CD14-positive monocyte (primary cell): ENCODE measurements around the gene YIF1B. TPM values are rescaled to one million over a fixed set of nuclear protein-coding genes. Genes with fewer than 3 reads are reported as not detected.
A peak's percentile ranks its signal among the peaks of the same experiment; 100 is the strongest.

ENCODE experiments used
- DNase-seq, 3 donors: peaks; one replicate each; pipeline ENCODE4 v3.0.0-alpha.2; 2011 to 2022
- H2AFZ ChIP-seq: 2 replicates; pipeline ENCODE4 v1.6.0; 2012; ENCODE audit warnings: mild to moderate bottlenecking, low read depth, low read length, inconsistent platforms; ENCODE audit not compliant: insufficient read depth, poor library complexity, severe bottlenecking
- H3K27ac ChIP-seq, 2 donors: 1 replicate in 1 of 2; 2 replicates in 1 of 2; pipeline ENCODE4 v1.5.1; 2012 to 2013; ENCODE audit warnings: low read length in 2 of 2, control low read depth in 1 of 2, inconsistent platforms in 1 of 2, low read depth in 1 of 2, mild to moderate bottlenecking in 1 of 2
- H3K27me3 ChIP-seq, 2 donors: one replicate each; pipeline versions ENCODE4 v1.6.0 to v1.6.1; 2011 to 2013; ENCODE audit warnings: low read length in 2 of 2; ENCODE audit not compliant: control insufficient read depth in 2 of 2, insufficient read depth in 2 of 2
- H3K36me3 ChIP-seq, 2 donors: replicated peaks in 1 of 2; 1 replicate in 1 of 2; 2 replicates in 1 of 2; pipeline versions ENCODE4 v1.5.1 to v1.6.1; 2012 to 2013; ENCODE audit warnings: low read length in 2 of 2, control low read depth in 1 of 2, inconsistent platforms in 1 of 2, mild to moderate bottlenecking in 1 of 2; ENCODE audit not compliant: insufficient read depth in 2 of 2, control insufficient read depth in 1 of 2
- H3K4me1 ChIP-seq, 2 donors: 1 replicate in 1 of 2; 2 replicates in 1 of 2; pipeline versions ENCODE4 v1.5.1 to v1.6.1; 2012 to 2013; ENCODE audit warnings: low read length in 2 of 2, control low read depth in 1 of 2, inconsistent platforms in 1 of 2, mild to moderate bottlenecking in 1 of 2, moderate library complexity in 1 of 2; ENCODE audit not compliant: insufficient read depth in 2 of 2, control insufficient read depth in 1 of 2
- H3K4me2 ChIP-seq: replicated peaks from 2 replicates; pipeline ENCODE3; 2012; ENCODE audit warnings: low read length, moderate library complexity, mild to moderate bottlenecking; ENCODE audit not compliant: poor library complexity, severe bottlenecking; ENCODE audit errors: extremely low read depth
- H3K4me3 ChIP-seq, 3 experiments: fragments of 200-600 bp in 1 of 3; sonication (generic) in 1 of 3; replicated peaks in 1 of 3; 1 replicate in 2 of 3; 2 replicates in 1 of 3; pipeline ENCODE4 v1.5.1; 2011 to 2013; ENCODE audit warnings: low read length in 3 of 3, mild to moderate bottlenecking in 3 of 3, control low read depth in 2 of 3, low read depth in 2 of 3, inconsistent platforms in 1 of 3, moderate library complexity in 1 of 3
- H3K79me2 ChIP-seq: 2 replicates; pipeline ENCODE4 v1.6.0; 2012; ENCODE audit warnings: mild to moderate bottlenecking, control low read depth, inconsistent platforms, low read length, moderate library complexity; ENCODE audit not compliant: insufficient read depth
- H3K9ac ChIP-seq: 2 replicates; pipeline ENCODE4 v1.6.0; 2017; ENCODE audit warnings: low read length, mild to moderate bottlenecking; ENCODE audit not compliant: insufficient read depth, poor library complexity, severe bottlenecking
- H3K9me3 ChIP-seq, 2 donors: replicated peaks in 1 of 2; 1 replicate in 1 of 2; 2 replicates in 1 of 2; pipeline versions ENCODE4 v1.5.1 to v1.6.1; 2012 to 2013; ENCODE audit warnings: low read length in 2 of 2, control low read depth in 1 of 2; ENCODE audit not compliant: control insufficient read depth in 1 of 2, insufficient read depth in 1 of 2
- H4K20me1 ChIP-seq: 2 replicates; pipeline ENCODE4 v1.6.0; 2012; ENCODE audit warnings: mild to moderate bottlenecking, low read length, control low read depth, moderate library complexity; ENCODE audit not compliant: insufficient read depth
- H3K27ac Mint-ChIP-seq, 7 donors: one replicate each; pipeline ENCODE4 v1.8.0; 2020; ENCODE audit warnings: mild to moderate bottlenecking in 7 of 7, mixed read lengths in 7 of 7, moderate library complexity in 6 of 7, inconsistent platforms in 2 of 7
- H3K27me3 Mint-ChIP-seq, 3 donors: one replicate each; pipeline ENCODE4 v1.8.0; 2021 to 2022; ENCODE audit warnings: low read depth in 3 of 3, mild to moderate bottlenecking in 3 of 3, mixed read lengths in 3 of 3, moderate library complexity in 3 of 3, inconsistent platforms in 1 of 3
- H3K36me3 Mint-ChIP-seq, 2 donors: one replicate each; pipeline ENCODE4 v1.8.0; 2020; ENCODE audit warnings: mixed read lengths in 2 of 2, inconsistent platforms in 1 of 2, mild to moderate bottlenecking in 1 of 2
- H3K4me1 Mint-ChIP-seq: one replicate; pipeline ENCODE4 v1.8.0; 2020; ENCODE audit warnings: mild to moderate bottlenecking, mixed read lengths
- H3K4me3 Mint-ChIP-seq, 2 donors: one replicate each; pipeline ENCODE4 v1.8.0; 2020; ENCODE audit warnings: mild to moderate bottlenecking in 2 of 2, mixed read lengths in 2 of 2, moderate library complexity in 1 of 2
- H3K9me3 Mint-ChIP-seq, 7 donors: one replicate each; pipeline ENCODE4 v1.8.0; 2020 to 2022; ENCODE audit warnings: mixed read lengths in 7 of 7, mild to moderate bottlenecking in 6 of 7, moderate library complexity in 6 of 7, inconsistent platforms in 2 of 7
- WGBS: methylation state at CpG from one replicate; pipeline ENCODE4 v1.1.5; 2013; ENCODE audit warnings: missing lambda C conversion rate; ENCODE audit not compliant: insufficient coverage; 5-methylcytosine and 5-hydroxymethylcytosine counted together
- intact Hi-C, 2 donors: fragments of 100-400 bp; cut with micrococcal nuclease; formaldehyde crosslinking; loops; one replicate each; pipeline versions ENCODE4 v1.15.0 to v1.15.1; 2023
- polyA plus RNA-seq, 3 donors: library from polyadenylated mRNA; depleted of rRNA in 1 of 3; unstranded in 2 of 3; stranded (reverse) in 1 of 3; fragments of 300-500 nt in 2 of 3; fragments of >200 nt in 1 of 3; fragmentation: Illumina TruSeq in 2 of 3; gene quantifications; 1 replicate in 2 of 3; 2 replicates in 1 of 3; pipeline ENCODE4 v1.2.3, GENCODE V29; 2012 to 2021
- TF ChIP-seq, protein P1 (sequence below): fragments of 200-600 bp; IDR thresholded peaks from one replicate; pipeline ENCODE4 v1.8.0; 2022; ENCODE audit warnings: antibody characterized with exemption, mild to moderate bottlenecking

YIF1B gene
- polyA plus RNA-seq, 3 donors, result 79.4 to 90.5 (median 86.1) TPM

DNA sequence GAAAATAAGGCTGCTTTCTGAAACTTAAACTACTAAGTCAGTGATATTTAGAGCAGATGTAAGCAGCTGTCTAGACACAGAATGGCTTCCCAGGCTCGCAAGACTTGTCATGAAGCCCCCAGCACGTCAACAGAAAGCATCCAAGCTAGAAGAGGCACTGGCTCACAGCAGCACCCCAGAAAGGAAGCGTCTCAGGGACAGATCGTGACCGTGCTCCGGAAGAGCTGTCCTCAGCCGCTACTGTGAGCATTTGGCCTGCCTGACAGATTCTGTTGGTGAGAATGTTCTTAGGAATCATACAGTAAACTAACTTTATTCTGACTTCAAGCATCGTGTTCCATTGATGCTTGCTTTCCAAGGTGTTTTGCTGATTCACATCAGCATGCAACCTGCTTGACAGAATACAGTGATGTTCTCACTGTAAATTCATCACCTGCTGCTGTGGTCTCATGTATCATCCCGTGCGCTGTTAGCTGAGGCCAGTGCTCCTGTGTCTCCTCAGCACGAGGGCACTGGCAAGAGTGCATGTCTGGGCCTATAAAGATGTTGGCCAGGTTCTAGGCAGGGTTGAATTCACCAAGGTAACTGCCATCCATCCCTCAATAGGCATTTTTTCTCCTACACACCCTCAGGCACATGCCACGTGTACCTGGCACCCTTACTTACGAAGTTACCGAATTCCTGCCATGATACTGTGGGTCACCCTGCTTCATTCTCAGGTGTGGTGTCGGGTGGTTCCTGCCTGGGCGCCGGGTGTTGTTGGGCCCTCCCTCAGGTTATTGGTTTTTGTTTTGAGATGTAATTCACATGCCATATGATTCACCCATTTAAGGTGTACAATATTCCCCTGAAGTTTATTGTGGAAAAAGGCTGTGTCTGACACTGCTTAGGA is 35.5 kb downstream of the YIF1B start:
- H3K9me3 ChIP-seq, result no peaks in the 10 kb centered on the region
- no peak overlapping the region for H3K4me2 ChIP-seq
- H3K27me3 ChIP-seq, result no peaks in the 10 kb centered on the region
- peaks cover 0 to 16% of the 10 kb centered on the region in 2 donors for H3K36me3 ChIP-seq
- no peak overlapping the region for H3K4me3 ChIP-seq
- no peak overlapping the region for H3K4me3 Mint-ChIP-seq
- peaks cover 0 to 2% (median 0%) of the 10 kb centered on the region in 3 donors for H3K27me3 Mint-ChIP-seq
- H3K9ac ChIP-seq, result no peak overlapping the region
- H3K79me2 ChIP-seq, result peaks cover 16% of the 10 kb centered on the region
- H3K9me3 Mint-ChIP-seq, result no peaks in the 10 kb centered on the region
- DNase-seq, result no peak
- no peak overlapping the region for H2AFZ ChIP-seq
- TF ChIP-seq, protein P1, sequence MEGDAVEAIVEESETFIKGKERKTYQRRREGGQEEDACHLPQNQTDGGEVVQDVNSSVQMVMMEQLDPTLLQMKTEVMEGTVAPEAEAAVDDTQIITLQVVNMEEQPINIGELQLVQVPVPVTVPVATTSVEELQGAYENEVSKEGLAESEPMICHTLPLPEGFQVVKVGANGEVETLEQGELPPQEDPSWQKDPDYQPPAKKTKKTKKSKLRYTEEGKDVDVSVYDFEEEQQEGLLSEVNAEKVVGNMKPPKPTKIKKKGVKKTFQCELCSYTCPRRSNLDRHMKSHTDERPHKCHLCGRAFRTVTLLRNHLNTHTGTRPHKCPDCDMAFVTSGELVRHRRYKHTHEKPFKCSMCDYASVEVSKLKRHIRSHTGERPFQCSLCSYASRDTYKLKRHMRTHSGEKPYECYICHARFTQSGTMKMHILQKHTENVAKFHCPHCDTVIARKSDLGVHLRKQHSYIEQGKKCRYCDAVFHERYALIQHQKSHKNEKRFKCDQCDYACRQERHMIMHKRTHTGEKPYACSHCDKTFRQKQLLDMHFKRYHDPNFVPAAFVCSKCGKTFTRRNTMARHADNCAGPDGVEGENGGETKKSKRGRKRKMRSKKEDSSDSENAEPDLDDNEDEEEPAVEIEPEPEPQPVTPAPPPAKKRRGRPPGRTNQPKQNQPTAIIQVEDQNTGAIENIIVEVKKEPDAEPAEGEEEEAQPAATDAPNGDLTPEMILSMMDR, result no peak
- H4K20me1 ChIP-seq, result peaks cover 6% of the 10 kb centered on the region
- peaks cover 21 to 46% of the 10 kb centered on the region in 2 donors for H3K36me3 Mint-ChIP-seq
- peaks cover 18 to 23% of the 10 kb centered on the region in 2 donors for H3K4me1 ChIP-seq
- no peak overlapping the region for H3K27ac ChIP-seq
- 88% methylated on average over 7 of the region's 17 CpGs for WGBS
- intact Hi-C loops, result no loop called here
- H3K27ac Mint-ChIP-seq, result peak overlapping the region in 1 of 7 donors; percentile 60
- peaks cover 21% of the 10 kb centered on the region for H3K4me1 Mint-ChIP-seq

DNA sequence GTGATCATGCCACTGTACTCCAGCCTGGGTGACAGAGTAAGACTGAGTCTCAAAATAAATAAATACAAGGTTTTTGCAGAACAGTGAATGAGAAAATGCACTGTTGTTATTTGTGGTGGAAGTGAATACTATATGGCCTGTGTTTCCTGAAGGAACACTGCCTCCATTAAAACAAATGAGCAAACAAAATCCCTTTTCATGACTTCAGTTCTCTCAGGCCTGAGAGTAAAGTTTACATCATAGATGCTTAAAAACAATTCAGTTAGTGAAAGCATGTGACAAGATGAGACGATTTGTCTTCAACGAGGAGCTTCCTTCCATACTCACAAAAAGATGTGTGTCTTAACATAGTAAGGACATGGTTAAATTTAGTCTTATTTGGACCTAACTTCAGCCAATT is 37.0 kb downstream of the YIF1B start:
- Histone ChIP-seq H3K4me1 (peaks cover 3 to 8% of the 10 kb centered on the region in 2 donors), H3K9me3 (no peaks in the 10 kb centered on the region), H3K4me2 (no peak overlapping the region), H3K27me3 (no peaks in the 10 kb centered on the region), H3K27ac (no peak overlapping the region), H3K4me3 (no peak overlapping the region), H3K36me3 (peaks cover 0 to 11% of the 10 kb centered on the region in 2 donors), H4K20me1 (peaks cover 21% of the 10 kb centered on the region), H3K9ac (no peak overlapping the region), H3K79me2 (peaks cover 22% of the 10 kb centered on the region), H2AFZ (no peak overlapping the region)
- H3K27ac Mint-ChIP-seq, result no peak overlapping the region
- intact Hi-C loops, result no loop called here
- TF ChIP-seq, protein P1, result no peak
- no CpG with 5 or more reads among the region's 2 CpGs for WGBS
- no peaks in the 10 kb centered on the region for H3K9me3 Mint-ChIP-seq
- peaks cover 20 to 39% of the 10 kb centered on the region in 2 donors for H3K36me3 Mint-ChIP-seq
- H3K4me3 Mint-ChIP-seq, result no peak overlapping the region
- no peak for DNase-seq
- H3K4me1 Mint-ChIP-seq, result peaks cover 12% of the 10 kb centered on the region
- H3K27me3 Mint-ChIP-seq, result peaks cover 0 to 2% (median 0%) of the 10 kb centered on the region in 3 donors
